ENCODE data around the gene MITF.

MITF gene

DNA sequence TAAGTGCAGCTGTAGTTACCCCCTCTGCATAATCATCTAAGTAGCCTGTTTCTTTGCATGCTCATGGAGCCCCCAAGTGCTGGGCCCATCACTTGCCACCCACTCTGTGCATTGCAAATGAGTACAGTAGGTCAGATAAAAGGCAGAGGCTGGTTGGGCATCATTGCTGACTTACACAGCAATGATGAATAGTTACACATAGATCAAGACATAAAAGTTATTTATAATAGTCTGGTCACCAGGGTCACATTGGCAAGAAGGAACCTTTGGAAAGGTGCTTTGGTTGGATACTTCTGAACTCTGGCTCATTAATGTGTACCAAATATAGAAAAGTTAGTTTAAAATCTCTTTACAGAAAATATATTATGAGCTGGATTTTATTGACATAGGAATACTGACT lies 111.6 kb downstream of the MITF start:
- Histone ChIP-seq H4K20me1 (ENCODE audit: insufficient read depth, low read length) (no peaks in the 10 kb centered on the region), H3K9ac (ENCODE audit: low read length) (no peak overlapping the region), H3K27ac (ENCODE audit: low read length) (no peak overlapping the region), H2AFZ (ENCODE audit: low read depth, low read length) (no peak overlapping the region), H3K4me3 (ENCODE audit: low read length) (no peak overlapping the region), H3K9me3 (ENCODE audit: insufficient read depth, low read length) (no peaks in the 10 kb centered on the region), H3K4me1 (ENCODE audit: low read length) (no peaks in the 10 kb centered on the region), H3K36me3 (replicated peaks; ENCODE audit: low read depth, low read length) (no peaks in the 10 kb centered on the region), H3K4me2 (ENCODE audit: low read length) (no peak overlapping the region), H3K79me2 (ENCODE audit: low read length) (no peaks in the 10 kb centered on the region), H3K27me3 (ENCODE audit: low read depth, low read length) (no peaks in the 10 kb centered on the region)
- TF ChIP-seq, protein P1, sequence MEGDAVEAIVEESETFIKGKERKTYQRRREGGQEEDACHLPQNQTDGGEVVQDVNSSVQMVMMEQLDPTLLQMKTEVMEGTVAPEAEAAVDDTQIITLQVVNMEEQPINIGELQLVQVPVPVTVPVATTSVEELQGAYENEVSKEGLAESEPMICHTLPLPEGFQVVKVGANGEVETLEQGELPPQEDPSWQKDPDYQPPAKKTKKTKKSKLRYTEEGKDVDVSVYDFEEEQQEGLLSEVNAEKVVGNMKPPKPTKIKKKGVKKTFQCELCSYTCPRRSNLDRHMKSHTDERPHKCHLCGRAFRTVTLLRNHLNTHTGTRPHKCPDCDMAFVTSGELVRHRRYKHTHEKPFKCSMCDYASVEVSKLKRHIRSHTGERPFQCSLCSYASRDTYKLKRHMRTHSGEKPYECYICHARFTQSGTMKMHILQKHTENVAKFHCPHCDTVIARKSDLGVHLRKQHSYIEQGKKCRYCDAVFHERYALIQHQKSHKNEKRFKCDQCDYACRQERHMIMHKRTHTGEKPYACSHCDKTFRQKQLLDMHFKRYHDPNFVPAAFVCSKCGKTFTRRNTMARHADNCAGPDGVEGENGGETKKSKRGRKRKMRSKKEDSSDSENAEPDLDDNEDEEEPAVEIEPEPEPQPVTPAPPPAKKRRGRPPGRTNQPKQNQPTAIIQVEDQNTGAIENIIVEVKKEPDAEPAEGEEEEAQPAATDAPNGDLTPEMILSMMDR (IDR thresholded peaks at IDR 0.05; ENCODE audit: low read depth, low read length), result no peak
- no peak for TF ChIP-seq EZH2phosphoT487 (IDR thresholded peaks at IDR 0.05; ENCODE audit: low read depth)

DNA sequence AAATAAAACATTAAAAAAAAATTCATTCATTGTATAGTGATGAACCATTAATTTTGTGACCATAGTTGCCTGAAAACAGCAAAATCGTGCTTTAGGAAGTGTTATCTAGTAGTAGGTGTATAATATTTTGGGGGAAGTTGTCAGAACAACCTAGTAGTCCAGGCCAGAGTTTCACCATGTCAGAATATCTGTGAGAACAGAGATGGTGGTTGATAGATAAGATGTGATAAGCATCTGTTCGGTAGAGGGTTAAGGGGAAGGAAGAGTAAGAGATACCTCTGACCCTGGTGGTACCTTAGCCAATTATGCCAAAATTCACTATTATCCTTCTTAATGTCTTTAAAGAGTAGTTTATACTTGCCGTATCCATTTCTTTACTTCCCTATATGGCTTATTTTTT lies 113.8 kb downstream of the MITF start:
- H3K79me2 ChIP-seq (ENCODE audit: low read length), result no peaks in the 10 kb centered on the region
- H3K27ac ChIP-seq (ENCODE audit: low read length), result no peak overlapping the region
- H3K4me3 ChIP-seq (ENCODE audit: low read length), result no peak overlapping the region
- no peak overlapping the region for H2AFZ ChIP-seq (ENCODE audit: low read depth, low read length)
- no peaks in the 10 kb centered on the region for H3K4me1 ChIP-seq (ENCODE audit: low read length)
- no peaks in the 10 kb centered on the region for H3K27me3 ChIP-seq (ENCODE audit: low read depth, low read length)
- H3K4me2 ChIP-seq (ENCODE audit: low read length), result no peak overlapping the region
- H3K36me3 ChIP-seq (replicated peaks; ENCODE audit: low read depth, low read length), result no peaks in the 10 kb centered on the region
- H4K20me1 ChIP-seq (ENCODE audit: insufficient read depth, low read length), result no peaks in the 10 kb centered on the region
- no peak overlapping the region for H3K9ac ChIP-seq (ENCODE audit: low read length)
- no peak for TF ChIP-seq EZH2phosphoT487 (IDR thresholded peaks at IDR 0.05; ENCODE audit: low read depth)
- TF ChIP-seq, protein P1 (IDR thresholded peaks at IDR 0.05; ENCODE audit: low read depth, low read length), result no peak
- H3K9me3 ChIP-seq (ENCODE audit: insufficient read depth, low read length), result no peaks in the 10 kb centered on the region

DNA sequence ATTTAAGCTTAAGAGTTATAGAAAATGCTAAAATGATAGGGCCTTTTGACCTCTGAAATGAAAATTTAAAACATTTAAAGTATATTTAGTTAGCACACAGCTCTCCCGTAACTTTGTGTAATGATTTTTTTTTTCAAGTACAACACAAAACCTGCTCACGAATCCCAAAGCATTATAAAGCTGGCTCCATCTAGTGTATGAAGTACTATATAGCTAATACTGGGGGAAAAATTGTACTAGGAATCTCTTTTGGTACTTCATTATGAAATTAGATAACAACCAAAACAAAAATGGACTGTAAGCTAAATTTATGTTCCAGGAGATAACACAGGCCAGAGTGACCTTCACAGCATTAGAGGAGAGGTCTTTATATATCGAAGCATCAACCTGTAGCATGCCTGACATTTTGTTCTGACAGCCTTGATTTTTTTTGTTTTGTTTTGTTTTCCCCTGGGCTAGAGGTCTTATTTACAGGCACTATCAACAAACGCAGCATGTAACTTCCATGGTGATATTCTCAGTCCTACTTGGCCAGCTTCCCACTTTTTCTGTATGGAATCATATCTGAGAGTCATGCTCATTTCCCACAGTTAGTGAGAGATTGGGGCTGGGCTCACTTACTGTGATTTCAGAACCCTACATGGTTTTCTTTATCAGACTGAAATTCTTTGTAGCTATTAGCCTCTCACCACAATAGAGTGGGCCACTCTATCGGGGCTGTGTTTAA lies 116.3 kb downstream of the MITF start:
- no peaks in the 10 kb centered on the region for H4K20me1 ChIP-seq (ENCODE audit: insufficient read depth, low read length)
- H3K4me3 ChIP-seq (ENCODE audit: low read length), result no peak overlapping the region
- H3K9ac ChIP-seq (ENCODE audit: low read length), result no peak overlapping the region
- H3K36me3 ChIP-seq (replicated peaks; ENCODE audit: low read depth, low read length), result no peaks in the 10 kb centered on the region
- H3K79me2 ChIP-seq (ENCODE audit: low read length), result no peaks in the 10 kb centered on the region
- TF ChIP-seq, protein P1 (IDR thresholded peaks at IDR 0.05; ENCODE audit: low read depth, low read length), result peak; percentile 40
- TF ChIP-seq EZH2phosphoT487 (IDR thresholded peaks at IDR 0.05; ENCODE audit: low read depth), result no peak
- no peaks in the 10 kb centered on the region for H3K27me3 ChIP-seq (ENCODE audit: low read depth, low read length)
- H3K27ac ChIP-seq (ENCODE audit: low read length), result no peak overlapping the region
- no peaks in the 10 kb centered on the region for H3K9me3 ChIP-seq (ENCODE audit: insufficient read depth, low read length)
- H3K4me2 ChIP-seq (ENCODE audit: low read length), result no peak overlapping the region
- H2AFZ ChIP-seq (ENCODE audit: low read depth, low read length), result no peak overlapping the region
- H3K4me1 ChIP-seq (ENCODE audit: low read length), result no peaks in the 10 kb centered on the region

DNA sequence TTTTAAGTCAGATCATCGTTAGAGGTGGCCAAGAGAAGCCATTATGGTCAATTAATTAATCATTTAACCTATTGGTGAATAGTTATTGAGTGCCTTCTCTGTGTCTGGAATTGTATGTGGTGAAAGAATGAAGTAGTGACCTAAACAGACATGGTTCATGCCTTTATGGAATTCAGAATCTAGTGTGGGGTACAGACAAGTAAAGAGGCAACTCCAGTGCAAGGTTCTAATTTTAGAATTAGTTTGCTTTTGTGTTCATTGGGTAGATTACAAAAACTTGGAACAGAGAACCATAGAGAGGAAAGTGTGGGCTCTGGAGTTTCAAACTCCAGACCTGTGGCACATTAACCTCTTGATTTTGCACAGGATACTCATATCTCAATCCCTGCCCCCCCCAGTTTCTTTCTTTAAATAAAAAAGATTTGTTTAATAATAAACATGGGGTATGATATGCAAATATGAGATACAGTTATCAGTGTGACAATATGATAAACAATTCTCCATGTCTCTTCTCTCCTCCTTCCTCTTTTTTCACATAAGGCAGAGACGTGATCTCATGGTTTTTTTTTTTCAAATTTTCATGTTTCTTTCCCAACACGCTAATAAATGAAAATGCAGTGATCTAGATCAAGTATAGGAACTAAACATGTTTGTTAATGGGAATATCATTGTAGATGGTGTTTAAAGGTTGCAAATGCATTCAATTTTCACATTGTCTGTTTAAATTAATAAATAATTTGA lies 117.9 kb downstream of the MITF start:
- no peaks in the 10 kb centered on the region for H3K27me3 ChIP-seq (ENCODE audit: low read depth, low read length)
- no peak overlapping the region for H3K27ac ChIP-seq (ENCODE audit: low read length)
- no peaks in the 10 kb centered on the region for H3K36me3 ChIP-seq (replicated peaks; ENCODE audit: low read depth, low read length)
- H3K79me2 ChIP-seq (ENCODE audit: low read length), result no peaks in the 10 kb centered on the region
- no peak overlapping the region for H3K4me3 ChIP-seq (ENCODE audit: low read length)
- no peaks in the 10 kb centered on the region for H4K20me1 ChIP-seq (ENCODE audit: insufficient read depth, low read length)
- TF ChIP-seq, protein P1 (IDR thresholded peaks at IDR 0.05; ENCODE audit: low read depth, low read length), result no peak
- TF ChIP-seq EZH2phosphoT487 (IDR thresholded peaks at IDR 0.05; ENCODE audit: low read depth), result no peak
- H3K9me3 ChIP-seq (ENCODE audit: insufficient read depth, low read length), result no peaks in the 10 kb centered on the region
- no peaks in the 10 kb centered on the region for H3K4me1 ChIP-seq (ENCODE audit: low read length)
- H3K9ac ChIP-seq (ENCODE audit: low read length), result no peak overlapping the region
- no peak overlapping the region for H2AFZ ChIP-seq (ENCODE audit: low read depth, low read length)
- H3K4me2 ChIP-seq (ENCODE audit: low read length), result no peak overlapping the region
